H1 (cell line): ENCODE measurements around the gene ALDH7A1. TPM values are rescaled to one million over a fixed set of nuclear protein-coding genes. Genes with fewer than 3 reads are reported as not detected.
A peak's percentile ranks its signal among the peaks of the same experiment; 100 is the strongest.

ENCODE experiments used
- FOSL1 ChIP-seq: IDR thresholded peaks from 2 replicates; pipeline ENCODE4 v1.6.1; 2011; ENCODE audit warnings: mild to moderate bottlenecking, low read depth, low read length, moderate library complexity; ENCODE audit not compliant: insufficient read depth
- HDAC2 ChIP-seq, 2 experiments: fragments of 300-600 bp in 1 of 2; sonication (generic) in 1 of 2; IDR thresholded peaks; 2 replicates each; pipeline ENCODE4 v1.6.1; 2011 to 2012; ENCODE audit warnings: low read depth in 2 of 2, low read length in 2 of 2, mild to moderate bottlenecking in 2 of 2, moderate library complexity in 2 of 2, borderline replicate concordance in 1 of 2, inconsistent platforms in 1 of 2
- POU5F1 ChIP-seq: IDR thresholded peaks from 2 replicates; pipeline ENCODE4 v1.6.1; 2011; ENCODE audit warnings: low read depth, mild to moderate bottlenecking, low read length, moderate library complexity
- SIX5 ChIP-seq: IDR thresholded peaks from 2 replicates; pipeline ENCODE4 v1.6.1; 2011; ENCODE audit warnings: mild to moderate bottlenecking, low read depth, low read length
- SP1 ChIP-seq: IDR thresholded peaks from 2 replicates; pipeline ENCODE4 v1.6.1; 2011; ENCODE audit warnings: low read depth, low read length
- TAF7 ChIP-seq: optimal IDR thresholded peaks from 2 replicates; pipeline ENCODE3; 2011; ENCODE audit warnings: low read depth, mild to moderate bottlenecking, inconsistent platforms, low read length, moderate library complexity, borderline replicate concordance
- TBP ChIP-seq: IDR thresholded peaks from 2 replicates; pipeline ENCODE4 v1.6.1; 2011; ENCODE audit warnings: low read depth, low read length, improper control_type of control experiment
- polyA plus RNA-seq, 7 experiments: library from polyadenylated mRNA; depleted of rRNA in 3 of 7; stranded (reverse) in 5 of 7; unstranded in 2 of 7; fragments of >200 nt in 5 of 7; fragments of 200-250 nt in 2 of 7; gene quantifications; 1 replicate in 5 of 7; 2 replicates in 1 of 7; 4 replicates in 1 of 7; pipeline versions ENCODE4 v1.2.1 to v1.2.3, GENCODE V29; 2011 to 2013; ENCODE audit warnings: missing spikeins in 2 of 7, mixed read lengths in 2 of 7
- total RNA-seq: library from RNA; stranded (reverse); fragmentation: NEBNext Ultra II Directional; extraction: Animal tissue kit (Norgen Biotek cat#: 25700); gene quantifications from 2 replicates; pipeline ENCODE4 v1.2.1, GENCODE V29; 2021

Gene ALDH7A1
- total and polyA plus RNA-seq, 2 of the 8 experiments (the other 6 are each of a cell fraction or from before 2014, with no cell fraction given): 99.6 to 225 TPM

GRCh38 chr5:126600631-126601511 is 5.9 kb upstream of the ALDH7A1 start, which contains the start of gene PHAX (continued):
- peak in 1 of 2 experiments; percentile 76; a peak in 1 of 4 replicates for TF ChIP-seq HDAC2 (IDR thresholded peaks at IDR 0.05; ENCODE audit: borderline replicate concordance in 1 of 2, low read depth in 2 of 2, low read length in 2 of 2)
- TF ChIP-seq FOSL1: no peak
- TF ChIP-seq TBP: peak; percentile 76
- TF ChIP-seq POU5F1: no peak
- TF ChIP-seq TAF7: peak; percentile 83
- TF ChIP-seq SP1: no peak
- TF ChIP-seq SIX5: no peak
- TF ChIP-seq, all 59 proteins: peak for 22
